Breast epithelium (tissue), 3 donors: ENCODE measurements around the gene TSPEAR.

Source experiments
- CTCF ChIP-seq, 3 donors: fragments of 450-650 bp; IDR thresholded peaks; one replicate each; pipeline ENCODE4 v1.5.1; 2016 to 2017; ENCODE audit warnings: antibody characterized with exemption in 3 of 3, mild to moderate bottlenecking in 3 of 3, moderate library complexity in 3 of 3
- POLR2A ChIP-seq: fragments of 450-650 bp; IDR thresholded peaks from one replicate; pipeline ENCODE4 v1.6.1; 2016; ENCODE audit warnings: antibody characterized with exemption, mild to moderate bottlenecking, moderate library complexity
- POLR2AphosphoS5 ChIP-seq, 3 donors: sonication (generic); formaldehyde crosslinking; IDR thresholded peaks; one replicate each; pipeline ENCODE4 v1.6.1; 2017; ENCODE audit warnings: antibody characterized with exemption in 3 of 3

- TF ChIP-seq CTCF (IDR thresholded peaks at IDR 0.05) (no peak), POLR2A (no peak), POLR2AphosphoS5 (IDR thresholded peaks at IDR 0.05) (no peak)
Measured at GRCh38 chr21:44735821-44736220, 24.4 kb upstream of the TSPEAR start.
